Panc1 (cell line): ENCODE results near the gene PELI2. TPM values are rescaled to one million over a fixed set of nuclear protein-coding genes. Genes with fewer than 3 reads are reported as not detected.

Experiments used
- ATAC-seq: fragments of 200-7000 bp; cut with Tn5 transposase; 2 replicates; pipeline ENCODE4 v1.9.1; 2020; ENCODE audit warnings: mild to moderate bottlenecking, moderate library complexity
- BruUV-seq: library from RNA; stranded (reverse); fragments of 400-500 nt; replicated peaks from 2 replicates; lab custom pipeline; 2021; lab: Mats Ljungman, UMichigan
- CTCF ChIA-PET: fragments of 300-600 bp; sonication (Branson Sonifier 250); formaldehyde crosslinking; loops from one replicate; lab custom pipeline; 2022; ENCODE audit warnings: antibody characterized with exemption; lab: Charles Lee
- POLR2A ChIA-PET: fragments of 300-600 bp; sonication (Branson Sonifier 250); formaldehyde crosslinking; loops from one replicate; lab custom pipeline; 2022; ENCODE audit warnings: antibody characterized with exemption; lab: Charles Lee
- DNase-seq: peaks from one replicate; pipeline ENCODE4 v3.0.0-alpha.2; 2010; ENCODE audit warnings: low read depth, low spot score
- H3K27ac ChIP-seq: 2 replicates; pipeline ENCODE4 v1.5.1; 2011; ENCODE audit warnings: mild to moderate bottlenecking, low read length, inconsistent platforms
- H3K27me3 ChIP-seq: fragments of 200-500 bp; sonication (Bioruptor generic); 2 replicates; pipeline ENCODE4 v1.6.0; 2014; ENCODE audit warnings: low read length, inconsistent platforms; ENCODE audit not compliant: control insufficient read depth, insufficient read depth
- H3K36me3 ChIP-seq: fragments of 200-500 bp; sonication (Bioruptor generic); 2 replicates; pipeline ENCODE4 v1.5.1; 2014; ENCODE audit warnings: inconsistent platforms, mild to moderate bottlenecking, low read length, moderate library complexity; ENCODE audit not compliant: control insufficient read depth, insufficient read depth
- H3K4me1 ChIP-seq: 2 replicates; pipeline ENCODE4 v1.5.1; 2011; ENCODE audit warnings: inconsistent platforms, mild to moderate bottlenecking, low read length, moderate library complexity; ENCODE audit not compliant: control insufficient read depth, insufficient read depth
- H3K4me3 ChIP-seq, 2 experiments: 2 replicates each; pipeline ENCODE4 v1.5.1; 2011 to 2012; ENCODE audit warnings: low read depth in 2 of 2, low read length in 2 of 2, mild to moderate bottlenecking in 2 of 2, inconsistent platforms in 1 of 2, moderate library complexity in 1 of 2
- H3K9me3 ChIP-seq: fragments of 200-500 bp; sonication (Bioruptor generic); 2 replicates; pipeline ENCODE4 v1.5.1; 2014; ENCODE audit warnings: low read depth, mild to moderate bottlenecking, inconsistent platforms, low read length, moderate library complexity; ENCODE audit not compliant: control insufficient read depth, insufficient read depth
- POLR2AphosphoS5 ChIP-seq: IDR thresholded peaks from 2 replicates; pipeline ENCODE4 v1.6.1; 2012; ENCODE audit warnings: mild to moderate bottlenecking, low read depth, low read length, moderate library complexity
- REST ChIP-seq, 2 experiments: IDR thresholded peaks; 2 replicates each; pipeline ENCODE4 v1.6.1; 2011 to 2012; ENCODE audit warnings: low read depth in 2 of 2, control low read depth in 1 of 2, low read length in 1 of 2, mild to moderate bottlenecking in 1 of 2, moderate library complexity in 1 of 2; ENCODE audit not compliant: insufficient read depth in 1 of 2
- SIN3A ChIP-seq: IDR thresholded peaks from 2 replicates; pipeline ENCODE4 v1.6.1; 2012; ENCODE audit warnings: low read depth, mild to moderate bottlenecking, low read length, moderate library complexity, borderline replicate concordance; ENCODE audit not compliant: insufficient read depth
- TCF7L2 ChIP-seq: IDR thresholded peaks from 2 replicates; pipeline ENCODE4 v1.6.1; 2011; ENCODE audit warnings: mild to moderate bottlenecking, low read depth, low read length, inconsistent platforms
- in situ Hi-C: cut with HindIII; loops from 2 replicates; pipeline ENCODE4 v1.10.0; 2016; ENCODE audit warnings: low sequenced_read_pairs, low pct_unique_long_range_greater_than_20kb
- intact Hi-C: fragments of 100-400 bp; cut with micrococcal nuclease; formaldehyde crosslinking; loops from one replicate; pipeline ENCODE4 v1.10.0; 2022; ENCODE audit not compliant: unreplicated experiment
- total RNA-seq: library from RNA; stranded (reverse); gene quantifications from one replicate; pipeline ENCODE4 v1.2.1, GENCODE V29; 2021; ENCODE audit not compliant: unreplicated experiment
- TF ChIP-seq, protein P1 (sequence below): fragments of 450-650 bp; IDR thresholded peaks from 2 replicates; pipeline ENCODE4 v1.5.1; 2017; ENCODE audit warnings: mild to moderate bottlenecking

PELI2 gene
- total RNA-seq, 1 experiment from 2014 or later = 0.28 TPM

DNA sequence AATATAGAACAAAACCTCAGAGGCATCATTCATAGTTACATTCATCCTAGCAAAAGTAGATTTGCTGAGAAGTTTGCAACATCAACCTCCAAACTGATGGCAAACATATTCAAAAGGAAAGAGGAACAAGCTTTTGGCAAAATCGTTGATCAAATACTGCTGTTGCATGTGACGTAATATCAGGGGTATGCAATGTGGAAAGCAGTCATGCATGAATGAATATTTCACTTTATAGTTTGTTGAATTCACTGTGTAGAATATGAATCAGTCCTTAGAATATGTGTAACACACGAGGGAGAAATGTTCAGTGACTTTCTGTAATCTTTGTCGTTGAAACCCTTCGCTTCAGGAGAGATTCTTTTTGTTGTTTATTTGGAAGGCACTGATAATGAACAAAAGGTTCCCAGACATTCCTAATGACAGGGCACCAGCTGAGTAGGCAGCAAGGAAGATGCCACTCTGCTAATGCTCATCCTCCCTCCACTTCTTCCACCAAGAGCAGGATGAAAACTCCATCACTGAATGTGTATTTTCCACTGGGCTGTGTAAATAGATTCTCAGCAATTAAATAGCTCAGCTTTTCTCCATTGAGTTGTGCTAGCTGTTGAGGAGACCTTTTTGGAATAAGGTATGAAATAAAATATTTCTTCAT, 126.1 kb downstream of the PELI2 start:
- Histone ChIP-seq H3K4me1 (no peaks in the 10 kb centered on the region), H3K9me3 (no peaks in the 10 kb centered on the region), H3K27me3 (no peaks in the 10 kb centered on the region), H3K36me3 (no peaks in the 10 kb centered on the region), H3K27ac (no peak overlapping the region), H3K4me3 (no peak overlapping the region)
- intact Hi-C loops (no loop called here), in situ Hi-C loops (no loop called here)
- ChIA-PET CTCF (no interaction called here), POLR2A (no interaction called here)
- no TSS peak for BruUV-seq
- ATAC-seq (no peak), DNase-seq (no peak)
- no peak for TF ChIP-seq POLR2AphosphoS5
- TF ChIP-seq TCF7L2 = no peak
- no peak for TF ChIP-seq SIN3A
- TF ChIP-seq REST (IDR thresholded peaks at IDR 0.05; ENCODE audit: insufficient read depth in 1 of 2, low read depth in 2 of 2, low read length in 1 of 2) = no peak
- TF ChIP-seq, protein P1, sequence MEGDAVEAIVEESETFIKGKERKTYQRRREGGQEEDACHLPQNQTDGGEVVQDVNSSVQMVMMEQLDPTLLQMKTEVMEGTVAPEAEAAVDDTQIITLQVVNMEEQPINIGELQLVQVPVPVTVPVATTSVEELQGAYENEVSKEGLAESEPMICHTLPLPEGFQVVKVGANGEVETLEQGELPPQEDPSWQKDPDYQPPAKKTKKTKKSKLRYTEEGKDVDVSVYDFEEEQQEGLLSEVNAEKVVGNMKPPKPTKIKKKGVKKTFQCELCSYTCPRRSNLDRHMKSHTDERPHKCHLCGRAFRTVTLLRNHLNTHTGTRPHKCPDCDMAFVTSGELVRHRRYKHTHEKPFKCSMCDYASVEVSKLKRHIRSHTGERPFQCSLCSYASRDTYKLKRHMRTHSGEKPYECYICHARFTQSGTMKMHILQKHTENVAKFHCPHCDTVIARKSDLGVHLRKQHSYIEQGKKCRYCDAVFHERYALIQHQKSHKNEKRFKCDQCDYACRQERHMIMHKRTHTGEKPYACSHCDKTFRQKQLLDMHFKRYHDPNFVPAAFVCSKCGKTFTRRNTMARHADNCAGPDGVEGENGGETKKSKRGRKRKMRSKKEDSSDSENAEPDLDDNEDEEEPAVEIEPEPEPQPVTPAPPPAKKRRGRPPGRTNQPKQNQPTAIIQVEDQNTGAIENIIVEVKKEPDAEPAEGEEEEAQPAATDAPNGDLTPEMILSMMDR = no peak

- TF ChIP-seq, protein P1 = peak; percentile 47; the same call in 1 of the 2 replicates
- no peak for TF ChIP-seq TCF7L2
- no peak for TF ChIP-seq SIN3A
- no peak for TF ChIP-seq REST (IDR thresholded peaks at IDR 0.05; ENCODE audit: insufficient read depth in 1 of 2, low read depth in 2 of 2, low read length in 1 of 2)
- TF ChIP-seq POLR2AphosphoS5 = no peak
- no TSS peak for BruUV-seq
- no peak for ATAC-seq
- H3K9me3 ChIP-seq = no peaks in the 10 kb centered on the region
- POLR2A ChIA-PET = no interaction called here
- H3K27me3 ChIP-seq = no peaks in the 10 kb centered on the region
- in situ Hi-C loops = no loop called here
- intact Hi-C loops = no loop called here
- H3K4me3 ChIP-seq = no peak overlapping the region
- H3K27ac ChIP-seq = no peak overlapping the region
- no peaks in the 10 kb centered on the region for H3K4me1 ChIP-seq
- H3K36me3 ChIP-seq = no peaks in the 10 kb centered on the region
- no peak for DNase-seq
- CTCF ChIA-PET = no interaction called here
These were observed 129.4 kb downstream of the PELI2 start for GRCh38 chr14:56247495-56248200.
